Measurements from ENCODE around the gene ALDOB. TPM values are rescaled to one million over a fixed set of nuclear protein-coding genes. Genes with fewer than 3 reads are reported as not detected.

The ALDOB gene
- total RNA-seq, 1 donor from 2014 or later, result 0.56 TPM

GRCh38 chr9:101460965-101461364 lies 25.4 kb upstream of the ALDOB start:
- intact Hi-C loops (cut with DNase I), result no loop called here
- DNase-seq, result no peak
- ATAC-seq (ENCODE audit: poor library complexity), result no peak

GRCh38 chr9:101458963-101459631 lies 23.5 kb upstream of the ALDOB start:
- DNase-seq (no peak), ATAC-seq (ENCODE audit: poor library complexity) (peak; percentile 87)
- intact Hi-C loops (cut with DNase I), result no loop called here

- no peak for ATAC-seq (ENCODE audit: poor library complexity)
- intact Hi-C loops (cut with DNase I), result loop anchor here (2.0 kb wide), 1 partner anchor 74 kb away; no protein-coding TSS in a partner anchor
- no peak for DNase-seq
Observed at GRCh38 chr9:101457003-101457402, 21.4 kb upstream of the ALDOB start.

GRCh38 chr9:101455656-101456240 lies 20.2 kb upstream of the ALDOB start:
- DNase-seq, result no peak
- intact Hi-C loops (cut with DNase I), result loop anchor here (2.0 kb wide), 1 partner anchor 75 kb away; no protein-coding TSS in a partner anchor
- ATAC-seq (ENCODE audit: poor library complexity), result no peak

GRCh38 chr9:101453776-101454570 lies 18.4 kb upstream of the ALDOB start:
- DNase-seq, result no peak
- intact Hi-C loops (cut with DNase I), result no loop called here
- no peak for ATAC-seq (ENCODE audit: poor library complexity)

- intact Hi-C loops (cut with DNase I), result no loop called here
- no peak for DNase-seq
- no peak for ATAC-seq (ENCODE audit: poor library complexity)
Observed at GRCh38 chr9:101451498-101451897, 15.9 kb upstream of the ALDOB start.

GRCh38 chr9:101450931-101451330 lies 15.4 kb upstream of the ALDOB start:
- DNase-seq (no peak), ATAC-seq (ENCODE audit: poor library complexity) (no peak)
- intact Hi-C loops (cut with DNase I), result no loop called here

- ATAC-seq (ENCODE audit: poor library complexity), result peak; percentile 98
- intact Hi-C loops (cut with DNase I), result no loop called here
- DNase-seq, result peak; percentile 84
Observed at GRCh38 chr9:101449071-101449721, 13.6 kb upstream of the ALDOB start.

GRCh38 chr9:101448680-101449070 lies 13.1 kb upstream of the ALDOB start:
- ATAC-seq (ENCODE audit: poor library complexity), result no peak
- intact Hi-C loops (cut with DNase I), result no loop called here
- no peak for DNase-seq

- intact Hi-C loops (cut with DNase I), result no loop called here
- ATAC-seq (ENCODE audit: poor library complexity) (no peak), DNase-seq (no peak)
Observed at GRCh38 chr9:101446732-101447131, 11.2 kb upstream of the ALDOB start.

GRCh38 chr9:101445353-101446029 lies 9.9 kb upstream of the ALDOB start:
- ATAC-seq (ENCODE audit: poor library complexity), result no peak
- intact Hi-C loops (cut with DNase I), result no loop called here
- DNase-seq, result no peak

- intact Hi-C loops (cut with DNase I), result no loop called here
- DNase-seq (peak; percentile 77), ATAC-seq (ENCODE audit: poor library complexity) (peak; percentile 96)
Observed at GRCh38 chr9:101443364-101443771, 7.8 kb upstream of the ALDOB start.

GRCh38 chr9:101442736-101443135 lies 7.2 kb upstream of the ALDOB start:
- intact Hi-C loops (cut with DNase I), result no loop called here
- DNase-seq, result no peak
- ATAC-seq (ENCODE audit: poor library complexity), result no peak

- intact Hi-C loops (cut with DNase I), result no loop called here
- DNase-seq, result peak; percentile 70
- peak; percentile 78 for ATAC-seq (ENCODE audit: poor library complexity)
Observed at GRCh38 chr9:101442318-101442717, 6.7 kb upstream of the ALDOB start.

- intact Hi-C loops (cut with DNase I), result no loop called here
- DNase-seq, result no peak
- ATAC-seq (ENCODE audit: poor library complexity), result no peak
Observed at GRCh38 chr9:101440714-101441230, 5.2 kb upstream of the ALDOB start.

GRCh38 chr9:101438523-101438922 lies 2.9 kb upstream of the ALDOB start:
- no peak for DNase-seq
- no peak for ATAC-seq (ENCODE audit: poor library complexity)
- intact Hi-C loops (cut with DNase I), result loop anchor here (5.0 kb wide), 1 partner anchor 41 kb away; the partner anchor contains the start of genes MRPL50 and ZNF189

- ATAC-seq (ENCODE audit: poor library complexity) (peak; percentile 92), DNase-seq (peak; percentile 68)
- intact Hi-C loops (cut with DNase I), result loop anchor here (5.0 kb wide), 1 partner anchor 41 kb away; the partner anchor contains the start of genes MRPL50 and ZNF189
Observed at GRCh38 chr9:101437806-101438232, 2.2 kb upstream of the ALDOB start.

- intact Hi-C loops (cut with DNase I), result loop anchor here (5.0 kb wide), 1 partner anchor 38 kb away; the partner anchor contains the start of genes MRPL50 and ZNF189
- DNase-seq (no peak), ATAC-seq (ENCODE audit: poor library complexity) (no peak)
Observed at GRCh38 chr9:101434998-101435397, 576 bp downstream of the ALDOB start.
